Heart left ventricle (tissue), 13 donors: ENCODE data around the gene ADCY1.

Experiments used
- POLR2A ChIP-seq, 2 donors: fragments of 450-650 bp; IDR thresholded peaks; one replicate each; pipeline ENCODE4 v1.6.1; 2017; ENCODE audit warnings: antibody characterized with exemption in 2 of 2, mild to moderate bottlenecking in 2 of 2, moderate library complexity in 2 of 2
- TF ChIP-seq, protein P1 (sequence below), 12 donors: fragments of 200-600 bp; sonication (generic) in 4 of 12; IDR thresholded peaks; one replicate each; pipeline versions ENCODE4 v1.5.0 to v1.8.0; 2018 to 2022; ENCODE audit warnings: antibody characterized with exemption in 12 of 12, mild to moderate bottlenecking in 5 of 12
- donor health status: ischemic (EF 13 %, LVEDD 7.1; RV severe dilation, severe dysfunction).
- donor health status: DM: no; HTN: yes; CAD: no.
- donor health status: DM: no; HTN: no; CAD: no.
- donor health status: ischemic (EF 25% LVEDD 6.9; RV normal size, moderate dysfunction).
- donor health status: ischemic (EF 25% LVEDD 5.7; RV mildly dilated, moderate dysfunction).
- donor health status: ischemic (EF 35%, LVEDD 5.7; RV mildly dilated, moderate dysfunction).
- donor health status: nonischemic (EF 11% LVEDD 7.7; RV severe dilation, severe dysfunction).
- donor health status: DM: yes; HTN: yes; CAD: no.
- donor health status: PGD.
- donor health status: ischemic (EF 29% LVEDD 5.4; RV normal size, mild dysfunction).
- donor health status: nonischemic (EF 23%, LVEDD 6.1; RV moderate dilation, normal function).

- TF ChIP-seq, protein P1, sequence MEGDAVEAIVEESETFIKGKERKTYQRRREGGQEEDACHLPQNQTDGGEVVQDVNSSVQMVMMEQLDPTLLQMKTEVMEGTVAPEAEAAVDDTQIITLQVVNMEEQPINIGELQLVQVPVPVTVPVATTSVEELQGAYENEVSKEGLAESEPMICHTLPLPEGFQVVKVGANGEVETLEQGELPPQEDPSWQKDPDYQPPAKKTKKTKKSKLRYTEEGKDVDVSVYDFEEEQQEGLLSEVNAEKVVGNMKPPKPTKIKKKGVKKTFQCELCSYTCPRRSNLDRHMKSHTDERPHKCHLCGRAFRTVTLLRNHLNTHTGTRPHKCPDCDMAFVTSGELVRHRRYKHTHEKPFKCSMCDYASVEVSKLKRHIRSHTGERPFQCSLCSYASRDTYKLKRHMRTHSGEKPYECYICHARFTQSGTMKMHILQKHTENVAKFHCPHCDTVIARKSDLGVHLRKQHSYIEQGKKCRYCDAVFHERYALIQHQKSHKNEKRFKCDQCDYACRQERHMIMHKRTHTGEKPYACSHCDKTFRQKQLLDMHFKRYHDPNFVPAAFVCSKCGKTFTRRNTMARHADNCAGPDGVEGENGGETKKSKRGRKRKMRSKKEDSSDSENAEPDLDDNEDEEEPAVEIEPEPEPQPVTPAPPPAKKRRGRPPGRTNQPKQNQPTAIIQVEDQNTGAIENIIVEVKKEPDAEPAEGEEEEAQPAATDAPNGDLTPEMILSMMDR (IDR thresholded peaks at IDR 0.05): no peak
- no peak for TF ChIP-seq POLR2A (IDR thresholded peaks at IDR 0.05)
These were observed 116.6 kb downstream of the ADCY1 start for GRCh38 chr7:45690762-45691150.
